Measurements from ENCODE around the gene CYP39A1. TPM values are rescaled to one million over a fixed set of nuclear protein-coding genes. Genes with fewer than 3 reads are reported as not detected.

CYP39A1 gene
- total and polyA plus RNA-seq, 9 donors: 9.0 to 22.9 (median 15.0) TPM

DNA sequence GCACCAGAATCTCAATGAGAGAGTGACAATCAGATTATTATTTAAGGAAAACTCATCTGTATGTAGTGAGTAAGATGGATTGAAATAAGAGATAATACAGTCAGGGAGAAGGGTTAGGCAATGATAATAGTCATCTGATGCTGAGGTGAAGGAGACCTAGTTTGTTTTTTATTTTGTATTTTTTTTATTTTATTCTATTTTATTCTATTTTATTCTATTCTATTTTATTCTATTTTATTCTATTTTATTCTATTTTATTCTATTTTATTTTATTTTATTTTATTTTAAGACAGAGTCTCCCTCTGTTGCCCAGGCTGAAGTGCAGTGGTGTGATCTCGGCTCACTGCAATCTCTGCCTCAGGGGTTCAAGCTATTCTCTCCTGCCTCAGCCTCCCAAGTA, 88.7 kb downstream of the CYP39A1 start:
- no peak for DNase-seq
- no peaks in the 10 kb centered on the region for H3K9me3 ChIP-seq
- H3K4me1 ChIP-seq (ENCODE audit: insufficient read depth): no peaks in the 10 kb centered on the region
- no peak for TF ChIP-seq EP300 (IDR thresholded peaks at IDR 0.05)
- TF ChIP-seq, protein P1, sequence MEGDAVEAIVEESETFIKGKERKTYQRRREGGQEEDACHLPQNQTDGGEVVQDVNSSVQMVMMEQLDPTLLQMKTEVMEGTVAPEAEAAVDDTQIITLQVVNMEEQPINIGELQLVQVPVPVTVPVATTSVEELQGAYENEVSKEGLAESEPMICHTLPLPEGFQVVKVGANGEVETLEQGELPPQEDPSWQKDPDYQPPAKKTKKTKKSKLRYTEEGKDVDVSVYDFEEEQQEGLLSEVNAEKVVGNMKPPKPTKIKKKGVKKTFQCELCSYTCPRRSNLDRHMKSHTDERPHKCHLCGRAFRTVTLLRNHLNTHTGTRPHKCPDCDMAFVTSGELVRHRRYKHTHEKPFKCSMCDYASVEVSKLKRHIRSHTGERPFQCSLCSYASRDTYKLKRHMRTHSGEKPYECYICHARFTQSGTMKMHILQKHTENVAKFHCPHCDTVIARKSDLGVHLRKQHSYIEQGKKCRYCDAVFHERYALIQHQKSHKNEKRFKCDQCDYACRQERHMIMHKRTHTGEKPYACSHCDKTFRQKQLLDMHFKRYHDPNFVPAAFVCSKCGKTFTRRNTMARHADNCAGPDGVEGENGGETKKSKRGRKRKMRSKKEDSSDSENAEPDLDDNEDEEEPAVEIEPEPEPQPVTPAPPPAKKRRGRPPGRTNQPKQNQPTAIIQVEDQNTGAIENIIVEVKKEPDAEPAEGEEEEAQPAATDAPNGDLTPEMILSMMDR (IDR thresholded peaks at IDR 0.05): no peak
- no peak for TF ChIP-seq POLR2A (IDR thresholded peaks at IDR 0.05)
- H3K27me3 ChIP-seq: peaks cover 3% of the 10 kb centered on the region
- intact Hi-C loops (cut with DNase I): no loop called here
- H3K27ac ChIP-seq: no peak overlapping the region
- WGBS, 3 donors: 96 to 100% (median 97%) methylated on average over 1 of the region's 1 CpG
- H3K36me3 ChIP-seq: no peaks in the 10 kb centered on the region
- H3K4me3 ChIP-seq: no peak overlapping the region

- no peaks in the 10 kb centered on the region for H3K36me3 ChIP-seq
- DNase-seq: no peak
- 62 to 76% (median 74%) methylated on average over 4 of the region's 4 CpGs for WGBS, 3 donors
- no peaks in the 10 kb centered on the region for H3K27me3 ChIP-seq
- H3K27ac ChIP-seq: no peak overlapping the region
- no peaks in the 10 kb centered on the region for H3K9me3 ChIP-seq
- intact Hi-C loops (cut with DNase I): no loop called here
- TF ChIP-seq EP300 (IDR thresholded peaks at IDR 0.05): no peak
- TF ChIP-seq POLR2A (IDR thresholded peaks at IDR 0.05): no peak
- TF ChIP-seq, protein P1 (IDR thresholded peaks at IDR 0.05): no peak
- H3K4me3 ChIP-seq: no peak overlapping the region
- H3K4me1 ChIP-seq (ENCODE audit: insufficient read depth): no peaks in the 10 kb centered on the region
These were observed 96.6 kb downstream of the CYP39A1 start for GRCh38 chr6:46556053-46556452.

DNA sequence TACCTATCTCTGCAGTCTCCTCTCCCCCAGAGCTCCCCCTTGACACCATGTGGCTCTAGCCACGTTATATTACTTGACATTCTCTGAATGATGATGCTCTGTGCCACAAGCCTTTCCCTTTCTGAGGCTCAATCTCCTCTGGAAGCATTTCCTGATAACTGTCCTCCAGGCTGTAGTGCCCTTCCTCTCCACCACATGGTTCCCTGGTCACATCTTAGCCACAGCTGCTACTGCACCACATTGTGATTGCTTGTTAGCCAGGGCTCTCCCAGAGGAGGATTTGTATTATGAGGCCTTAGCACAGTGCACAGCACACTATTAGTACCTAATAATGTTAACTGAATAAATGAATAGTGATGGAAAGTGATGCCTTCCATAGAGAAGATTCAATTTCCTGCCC, 97.5 kb downstream of the CYP39A1 start:
- 79 to 85% (median 84%) methylated on average over 1 of the region's 1 CpG for WGBS, 3 donors
- Histone ChIP-seq H3K4me3 (no peak overlapping the region), H3K27ac (no peak overlapping the region), H3K4me1 (ENCODE audit: insufficient read depth) (no peaks in the 10 kb centered on the region), H3K9me3 (no peaks in the 10 kb centered on the region), H3K36me3 (no peaks in the 10 kb centered on the region), H3K27me3 (no peaks in the 10 kb centered on the region)
- intact Hi-C loops (cut with DNase I): no loop called here
- TF ChIP-seq, protein P1 (IDR thresholded peaks at IDR 0.05): no peak
- TF ChIP-seq POLR2A (IDR thresholded peaks at IDR 0.05) (no peak), EP300 (IDR thresholded peaks at IDR 0.05) (no peak)
- DNase-seq: no peak

- Histone ChIP-seq H3K9me3 (no peaks in the 10 kb centered on the region), H3K4me1 (ENCODE audit: insufficient read depth) (no peaks in the 10 kb centered on the region), H3K36me3 (no peaks in the 10 kb centered on the region), H3K27ac (no peak overlapping the region), H3K27me3 (no peaks in the 10 kb centered on the region), H3K4me3 (no peak overlapping the region)
- intact Hi-C loops (cut with DNase I): no loop called here
- no peak for TF ChIP-seq EP300 (IDR thresholded peaks at IDR 0.05)
- no peak for TF ChIP-seq POLR2A (IDR thresholded peaks at IDR 0.05)
- TF ChIP-seq, protein P1 (IDR thresholded peaks at IDR 0.05): no peak
- DNase-seq: no peak
These were observed 103.5 kb downstream of the CYP39A1 start for GRCh38 chr6:46549155-46549554.

DNA sequence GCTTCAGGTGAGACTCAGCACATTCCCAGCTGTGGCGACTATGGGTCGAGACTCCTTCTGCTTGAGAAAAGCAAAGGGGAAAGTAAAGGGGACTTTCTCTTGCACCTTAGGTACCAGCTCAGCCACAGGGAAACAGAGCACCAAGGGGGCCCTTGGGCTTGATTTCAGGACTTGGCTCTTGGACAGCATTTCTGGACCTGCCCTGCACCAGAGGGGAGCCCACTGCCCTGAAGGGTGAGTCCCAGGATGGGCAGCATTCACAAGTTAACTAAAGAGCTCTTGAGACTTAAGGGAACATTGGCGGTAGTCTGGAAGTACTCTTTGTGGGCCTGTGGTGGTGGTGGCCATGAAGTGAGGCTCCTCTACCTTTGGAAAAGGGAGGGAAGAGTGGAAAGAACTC, 111.1 kb downstream of the CYP39A1 start:
- intact Hi-C loops (cut with DNase I): no loop called here
- 91 to 100% (median 97%) methylated on average over 3 of the region's 3 CpGs for WGBS, 3 donors
- Histone ChIP-seq H3K27ac (no peak overlapping the region), H3K36me3 (no peaks in the 10 kb centered on the region), H3K4me1 (ENCODE audit: insufficient read depth) (no peaks in the 10 kb centered on the region), H3K4me3 (no peak overlapping the region), H3K27me3 (no peaks in the 10 kb centered on the region), H3K9me3 (no peaks in the 10 kb centered on the region)
- DNase-seq: no peak
- TF ChIP-seq EP300 (IDR thresholded peaks at IDR 0.05): no peak
- TF ChIP-seq, protein P1 (IDR thresholded peaks at IDR 0.05): no peak
- TF ChIP-seq POLR2A (IDR thresholded peaks at IDR 0.05): no peak
